NCI-H526 treated with DMSO at 0.1 percent for 48 hours (cell line): ENCODE results near the gene PODN.

Experiments used
- DNase-seq: peaks from one replicate; lab custom pipeline; 2025; lab: John Stamatoyannopoulos, UW

The PODN gene

GRCh38 chr1:53090227-53091147, 28.5 kb downstream of the PODN start:
- no peak for DNase-seq

- DNase-seq = no peak
Observed at GRCh38 chr1:53091841-53092645, 30.0 kb downstream of the PODN start.

GRCh38 chr1:53092659-53093450, 30.8 kb downstream of the PODN start:
- no peak for DNase-seq

- DNase-seq = no peak
Observed at GRCh38 chr1:53093451-53093754, 31.4 kb downstream of the PODN start.

- no peak for DNase-seq
Observed at GRCh38 chr1:53093778-53094532, 31.9 kb downstream of the PODN start.

- DNase-seq = no peak
Observed at GRCh38 chr1:53094533-53094919, 32.5 kb downstream of the PODN start.

- no peak for DNase-seq
Observed at GRCh38 chr1:53104289-53104913, 42.4 kb downstream of the PODN start.

GRCh38 chr1:53107090-53107489, 45.1 kb downstream of the PODN start:
- no peak for DNase-seq

- DNase-seq = no peak
Observed at GRCh38 chr1:53107570-53108322, 45.7 kb downstream of the PODN start.

GRCh38 chr1:53108646-53109580, 46.9 kb downstream of the PODN start:
- no peak for DNase-seq

- no peak for DNase-seq
Observed at GRCh38 chr1:53110370-53111072, 48.5 kb downstream of the PODN start.

GRCh38 chr1:53111073-53111556, 49.1 kb downstream of the PODN start:
- no peak for DNase-seq

- DNase-seq = no peak
Observed at GRCh38 chr1:53111693-53112092, 49.7 kb downstream of the PODN start.

GRCh38 chr1:53112271-53112774, 50.3 kb downstream of the PODN start:
- DNase-seq = no peak

GRCh38 chr1:53112861-53113260, 50.8 kb downstream of the PODN start:
- no peak for DNase-seq

GRCh38 chr1:53114090-53114489, 52.1 kb downstream of the PODN start:
- no peak for DNase-seq

- no peak for DNase-seq
Observed at GRCh38 chr1:53114581-53115400, 52.8 kb downstream of the PODN start.
